K562 (cell line): ENCODE measurements around the gene ZNF319. TPM values are rescaled to one million over a fixed set of nuclear protein-coding genes. Genes with fewer than 3 reads are reported as not detected.
A peak's percentile ranks its signal among the peaks of the same experiment; 100 is the strongest.

ENCODE experiments used
- ATAC-seq: fragments of 200-7000 bp; cut with Tn5 transposase; 3 replicates; pipeline ENCODE4 v1.9.1; 2020; ENCODE audit warnings: moderate library complexity
- BruUV-seq: library from RNA; stranded (reverse); fragments of 400-500 nt; replicated peaks from 2 replicates; lab custom pipeline; 2021; lab: Mats Ljungman, UMichigan
- CTCF ChIA-PET: fragments of 300-600 bp; formaldehyde crosslinking; extraction: SDS; loops from one replicate; lab custom pipeline; 2021; ENCODE audit warnings: low intra/inter-chr PET ratio; lab: Yijun Ruan, JAX
- POLR2A ChIA-PET: fragments of 300-600, 350-650 bp; sonication (Branson Sonifier 250); formaldehyde crosslinking; extraction: SDS; loops from one replicate; lab custom pipeline; 2021; ENCODE audit warnings: antibody characterized with exemption, inconsistent platforms; lab: Yijun Ruan, JAX
- DNase-seq, 4 experiments: peaks; one replicate each; pipeline versions ENCODE4 v3.0.0 to v3.0.0-alpha.2; 2011 to 2018; ENCODE audit warnings: low spot score in 3 of 4, mixed read lengths in 3 of 4; ENCODE audit errors: extremely low read depth in 1 of 4
- FAIRE-seq: peaks from 2 replicates; lab custom pipeline; 2011; peaks lifted over from hg19 to GRCh38; lab: Jason Lieb, UNC
- H2AFZ ChIP-seq: 2 replicates; pipeline ENCODE4 v1.6.0; 2011; ENCODE audit warnings: low read depth, low read length, control low read depth, inconsistent platforms
- H3K27ac ChIP-seq: fragments of 200-600 bp; 3 replicates; pipeline ENCODE4 v1.8.0; 2011; ENCODE audit warnings: low read depth, mild to moderate bottlenecking, control low read depth, inconsistent platforms, low read length, moderate library complexity, mixed read lengths; ENCODE audit errors: extremely low read depth
- H3K27me3 ChIP-seq, 2 experiments: fragments of 300-600 bp in 1 of 2; 2 replicates in 1 of 2; 3 replicates in 1 of 2; pipeline versions ENCODE4 v1.6.0 to v1.8.0; 2011; ENCODE audit warnings: inconsistent platforms in 2 of 2, low read length in 2 of 2, mild to moderate bottlenecking in 1 of 2, mixed read lengths in 1 of 2, moderate library complexity in 1 of 2; ENCODE audit not compliant: control insufficient read depth in 2 of 2, insufficient read depth in 2 of 2
- H3K36me3 ChIP-seq: fragments of 300-600 bp; 3 replicates; pipeline ENCODE4 v1.8.0; 2011; ENCODE audit warnings: mild to moderate bottlenecking, low read length, inconsistent platforms; ENCODE audit not compliant: control insufficient read depth, insufficient read depth
- H3K4me1 ChIP-seq, 2 experiments: fragments of 200-600 bp in 1 of 2; replicated peaks in 1 of 2; 2 replicates in 1 of 2; 3 replicates in 1 of 2; pipeline versions ENCODE4 v1.5.1 to v1.8.0; 2011; ENCODE audit warnings: inconsistent platforms in 2 of 2, low read length in 2 of 2, mild to moderate bottlenecking in 1 of 2, mixed read lengths in 1 of 2, moderate library complexity in 1 of 2; ENCODE audit not compliant: control insufficient read depth in 2 of 2, insufficient read depth in 2 of 2
- H3K4me2 ChIP-seq: 2 replicates; pipeline ENCODE4 v1.6.1; 2011; ENCODE audit warnings: low read length, control low read depth, inconsistent platforms, mixed read lengths; ENCODE audit not compliant: insufficient read depth
- H3K4me3 ChIP-seq: fragments of 200-600 bp; sonication (generic), shearing (Covaris generic); 2 replicates; pipeline ENCODE4 v1.5.1; 2016; ENCODE audit warnings: control low read depth, inconsistent platforms
- H3K79me2 ChIP-seq: fragments of 200-600 bp; 3 replicates; pipeline ENCODE4 v1.8.0; 2011; ENCODE audit warnings: low read length, inconsistent platforms; ENCODE audit not compliant: control insufficient read depth, insufficient read depth
- H3K9ac ChIP-seq, 2 experiments: 2 replicates each; pipeline versions ENCODE4 v1.6.0 to v1.6.1; 2011; ENCODE audit warnings: low read depth in 2 of 2, low read length in 2 of 2, control low read depth in 1 of 2, inconsistent platforms in 1 of 2, mild to moderate bottlenecking in 1 of 2, mixed read lengths in 1 of 2; ENCODE audit not compliant: insufficient read depth in 1 of 2
- H3K9me1 ChIP-seq: one replicate; pipeline ENCODE4 v1.6.0; 2011; ENCODE audit warnings: inconsistent platforms, mild to moderate bottlenecking, low read length, moderate library complexity; ENCODE audit not compliant: control insufficient read depth, insufficient read depth
- H3K9me3 ChIP-seq: replicated peaks from 2 replicates; pipeline ENCODE4 v1.5.1; 2011; ENCODE audit warnings: low read depth, low read length, inconsistent platforms; ENCODE audit not compliant: control insufficient read depth, insufficient read depth
- H4K20me1 ChIP-seq: replicated peaks from 2 replicates; pipeline ENCODE4 v1.6.1; 2011; ENCODE audit warnings: low read length, inconsistent platforms, mixed read lengths; ENCODE audit not compliant: control insufficient read depth, insufficient read depth
- BCOR ChIP-seq: fragments of 450-650 bp; IDR thresholded peaks from 2 replicates; pipeline ENCODE4 v1.6.1; 2016
- MCM5 ChIP-seq: fragments of 450-650 bp; IDR thresholded peaks from 2 replicates; pipeline ENCODE4 v1.6.1; 2016; ENCODE audit warnings: low read depth
- TEAD2 ChIP-seq: fragments of 450-650 bp; IDR thresholded peaks from 2 replicates; pipeline ENCODE4 v1.6.1; 2016; ENCODE audit warnings: missing genetic modification characterization, control low read depth, missing compliant biosample characterization
- ZBTB17 ChIP-seq: fragments of 450-650 bp; formaldehyde crosslinking; IDR thresholded peaks from 2 replicates; pipeline ENCODE4 v1.4.0; 2020; ENCODE audit warnings: mild to moderate bottlenecking
- ZNF23 ChIP-seq: fragments of 250-450 bp; sonication (Bioruptor Pico); IDR thresholded peaks from 2 replicates; pipeline ENCODE4 v1.4.0; 2020; ENCODE audit warnings: mild to moderate bottlenecking
- ZNF324 ChIP-seq: fragments of 250-450 bp; sonication (Bioruptor Pico); IDR thresholded peaks from 2 replicates; pipeline ENCODE4 v1.4.0; 2020; ENCODE audit warnings: mild to moderate bottlenecking
- WGBS: fragments of 100-300 bp; shearing (Covaris generic); methylation state at CpG from one replicate; pipeline ENCODE4 v1.1.6; 2016; ENCODE audit warnings: low coverage, mixed read lengths; ENCODE audit not compliant: insufficient coverage; ENCODE audit errors: missing lambda C conversion rate; 5-methylcytosine and 5-hydroxymethylcytosine counted together
- in situ Hi-C: fragments of 300-500 bp; cut with MboI; formaldehyde crosslinking; loops from 4 replicates; pipeline ENCODE4 v1.15.0; 2018; ENCODE audit warnings: inconsistent platforms, mixed read lengths
- intact Hi-C: fragments of 100-400 bp; cut with micrococcal nuclease; formaldehyde crosslinking; loops from 2 replicates; pipeline ENCODE4 v1.14.2; 2022
- polyA plus RNA-seq, 8 experiments: library from polyadenylated mRNA; depleted of rRNA in 4 of 8; stranded (reverse) in 5 of 8; unstranded in 3 of 8; fragments of >200 nt; fragmentation: Nextera tagmentation in 2 of 8; fragmentation: Illumina TruSeq in 1 of 8; extraction: Ambion mirVana in 2 of 8; extraction: Trizol in 1 of 8; gene quantifications; 2 replicates each; pipeline versions ENCODE4 v1.2.1 to v1.2.3, GENCODE V29; 2011 to 2014; ENCODE audit warnings: inconsistent platforms in 1 of 8, missing spikeins in 1 of 8
- total RNA-seq, 7 experiments: library from RNA; depleted of rRNA in 6 of 7; stranded (reverse); fragments of >200 nt in 6 of 7; fragmentation: Illumina TruSeq in 2 of 7; extraction: Trizol in 2 of 7; gene quantifications; 2 replicates each; pipeline versions ENCODE4 v1.2.1 to v1.2.3, GENCODE V29; 2011 to 2021; ENCODE audit warnings: low replicate concordance in 1 of 7
- TF ChIP-seq, protein P1 (sequence below), 2 experiments: fragments of 450-650 bp; IDR thresholded peaks; 2 replicates each; pipeline ENCODE4 v1.6.1; 2016

Gene ZNF319
- total and polyA plus RNA-seq, 9 of the 15 experiments (the other 6 are each of a cell fraction or from before 2014, with no cell fraction given), result 0.20 to 5.7 (median 1.4) TPM

DNA sequence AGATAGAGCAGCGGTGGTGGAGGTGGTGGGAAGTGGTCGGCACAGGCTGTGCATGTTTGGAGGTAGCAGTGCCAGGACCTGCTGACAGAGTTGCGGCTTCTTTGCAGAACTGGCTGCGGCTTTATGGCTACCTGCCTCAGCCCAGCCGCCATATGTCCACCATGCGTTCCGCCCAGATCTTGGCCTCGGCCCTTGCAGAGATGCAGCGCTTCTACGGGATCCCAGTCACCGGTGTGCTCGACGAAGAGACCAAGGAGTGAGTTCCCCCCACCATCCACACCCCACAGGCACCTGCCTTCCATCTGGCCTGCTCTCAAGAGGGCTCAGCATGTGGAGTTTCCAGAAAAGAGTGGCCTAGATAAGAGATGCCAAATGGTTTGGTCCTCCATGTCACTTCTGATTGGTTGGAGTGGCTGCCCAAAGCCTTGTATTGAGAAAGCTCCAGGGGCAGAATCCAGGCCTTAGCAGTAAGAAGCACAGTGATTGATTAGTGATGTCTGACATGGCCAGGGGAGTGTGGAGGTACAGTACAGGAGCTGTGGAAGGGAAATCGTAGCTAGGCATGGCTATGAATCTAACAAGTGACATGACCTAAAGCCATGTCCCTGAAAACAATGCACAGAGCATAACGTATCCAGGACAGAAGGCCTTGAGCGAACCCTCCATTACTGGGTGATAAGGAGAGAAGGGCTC lies 37.0 kb upstream of the ZNF319 start:
- no peak for TF ChIP-seq ZNF324 (CRISPR knock-in tag)
- TF ChIP-seq TEAD2 (tag), result no peak
- no peak for TF ChIP-seq MCM5
- TF ChIP-seq BCOR, result no peak
- TF ChIP-seq ZBTB17 (CRISPR knock-in tag), result peak; percentile 93
- TF ChIP-seq, protein P1, sequence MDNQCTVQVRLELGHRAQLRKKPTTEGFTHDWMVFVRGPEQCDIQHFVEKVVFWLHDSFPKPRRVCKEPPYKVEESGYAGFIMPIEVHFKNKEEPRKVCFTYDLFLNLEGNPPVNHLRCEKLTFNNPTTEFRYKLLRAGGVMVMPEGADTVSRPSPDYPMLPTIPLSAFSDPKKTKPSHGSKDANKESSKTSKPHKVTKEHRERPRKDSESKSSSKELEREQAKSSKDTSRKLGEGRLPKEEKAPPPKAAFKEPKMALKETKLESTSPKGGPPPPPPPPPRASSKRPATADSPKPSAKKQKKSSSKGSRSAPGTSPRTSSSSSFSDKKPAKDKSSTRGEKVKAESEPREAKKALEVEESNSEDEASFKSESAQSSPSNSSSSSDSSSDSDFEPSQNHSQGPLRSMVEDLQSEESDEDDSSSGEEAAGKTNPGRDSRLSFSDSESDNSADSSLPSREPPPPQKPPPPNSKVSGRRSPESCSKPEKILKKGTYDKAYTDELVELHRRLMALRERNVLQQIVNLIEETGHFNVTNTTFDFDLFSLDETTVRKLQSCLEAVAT (IDR thresholded peaks at IDR 0.05), result peak in 1 of 2 experiments; percentile 64; a peak in 1 of 4 replicates
- peak; percentile 95 for TF ChIP-seq ZNF23 (CRISPR knock-in tag)
- no TSS peak for BruUV-seq
- ChIA-PET CTCF (no interaction called here), POLR2A (no interaction called here)
- H4K20me1 ChIP-seq, result peaks cover 17% of the 10 kb centered on the region
- peaks cover 13% of the 10 kb centered on the region for H3K9me1 ChIP-seq
- peaks cover 3% of the 10 kb centered on the region; the same call in 1 of the 3 replicates for H3K79me2 ChIP-seq
- no peak overlapping the region for H3K4me3 ChIP-seq
- H2AFZ ChIP-seq, result no peak overlapping the region
- H3K27ac ChIP-seq, result no peak overlapping the region
- no peaks in the 10 kb centered on the region for H3K9me3 ChIP-seq
- peaks cover 30 to 50% of the 10 kb centered on the region in 2 experiments for H3K4me1 ChIP-seq
- in situ Hi-C loops (no loop called here), intact Hi-C loops (no loop called here)
- no peak for FAIRE-seq
- 90% methylated on average over 16 of the region's 16 CpGs for WGBS
- no peaks in the 10 kb centered on the region for H3K27me3 ChIP-seq
- no peak for DNase-seq
- peak overlapping the region in 1 of 2 experiments; percentile 22; a peak in 1 of 4 replicates for H3K9ac ChIP-seq
- no peak overlapping the region for H3K4me2 ChIP-seq
- H3K36me3 ChIP-seq, result peaks cover 34% of the 10 kb centered on the region; the same call in 2 of the 3 replicates
- no peak for ATAC-seq
